ENCODE results near the gene SLC44A2.

The SLC44A2 gene

DNA sequence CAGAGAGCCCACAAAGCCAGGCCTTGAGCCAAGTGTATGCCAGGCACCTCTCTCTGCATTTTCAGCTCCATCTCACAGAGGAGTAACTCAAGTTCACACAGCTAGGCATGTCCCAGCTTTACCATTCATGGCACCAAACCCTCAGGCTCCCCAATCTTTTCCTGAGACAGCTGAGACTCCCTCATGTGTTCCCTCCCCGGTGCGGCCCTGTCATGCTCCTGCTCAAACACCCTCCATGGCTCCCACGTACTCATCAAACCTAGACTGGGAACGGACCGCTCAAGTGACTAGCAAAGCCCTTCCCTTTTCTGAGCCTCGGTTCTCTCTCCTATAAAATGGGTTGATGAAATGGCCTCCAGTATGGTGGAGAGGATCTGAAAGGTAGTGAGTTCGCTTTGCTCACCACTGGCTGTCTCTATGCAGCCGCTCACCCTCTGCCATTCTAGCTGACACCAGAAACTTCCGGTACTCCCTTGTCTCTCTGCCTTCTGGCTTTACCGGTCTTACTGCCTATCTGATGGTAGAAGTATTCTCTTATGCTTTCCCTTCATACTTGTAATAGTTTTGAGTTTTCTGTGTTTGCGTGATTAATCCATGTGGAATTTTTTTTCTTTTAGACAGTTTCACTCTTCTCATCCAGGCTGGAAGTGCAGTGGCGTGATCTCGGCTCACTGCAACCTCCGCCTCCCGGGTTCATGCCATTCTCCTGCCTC lies 7.8 kb upstream of the SLC44A2 start:
- no peak for DNase-seq

DNA sequence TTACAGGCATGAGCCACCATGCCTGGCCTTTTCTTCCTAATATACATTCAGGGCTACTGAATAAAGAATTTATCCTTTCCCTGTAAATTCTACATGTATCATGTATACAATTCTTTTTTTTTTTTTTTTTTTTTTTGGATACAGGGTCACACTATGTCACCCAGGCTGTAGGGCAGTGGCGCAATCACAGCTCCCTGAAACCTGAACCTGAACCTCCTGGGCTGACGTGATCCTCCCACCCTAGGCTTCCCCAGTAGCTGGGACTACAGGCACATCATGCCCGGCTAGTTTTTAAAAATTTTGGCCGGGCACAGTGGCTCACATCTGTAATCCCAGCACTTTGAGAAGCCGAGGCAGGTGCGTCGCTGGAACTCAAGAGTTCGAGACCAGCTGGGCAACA lies 6.5 kb upstream of the SLC44A2 start:
- no peak for DNase-seq

DNA sequence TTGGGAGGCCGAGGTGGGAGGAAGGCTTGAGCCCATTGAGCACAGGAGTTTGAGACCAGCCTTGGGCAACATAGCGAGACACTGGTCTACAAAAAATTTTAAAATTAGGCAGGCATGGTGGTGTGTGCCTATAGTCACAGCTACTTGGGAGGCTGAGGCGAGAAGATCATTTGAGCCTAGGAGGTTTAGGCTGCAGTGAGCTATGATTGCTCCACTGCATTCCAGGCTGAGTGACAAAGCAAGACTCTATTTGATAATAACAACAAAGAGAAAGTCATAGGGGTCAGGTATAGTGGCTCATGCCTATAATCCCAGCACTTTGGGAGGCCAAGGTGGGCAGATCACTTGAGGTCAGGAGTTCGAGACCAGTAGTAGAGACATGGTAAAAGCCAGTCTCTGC lies 4.6 kb upstream of the SLC44A2 start:
- DNase-seq = no peak

DNA sequence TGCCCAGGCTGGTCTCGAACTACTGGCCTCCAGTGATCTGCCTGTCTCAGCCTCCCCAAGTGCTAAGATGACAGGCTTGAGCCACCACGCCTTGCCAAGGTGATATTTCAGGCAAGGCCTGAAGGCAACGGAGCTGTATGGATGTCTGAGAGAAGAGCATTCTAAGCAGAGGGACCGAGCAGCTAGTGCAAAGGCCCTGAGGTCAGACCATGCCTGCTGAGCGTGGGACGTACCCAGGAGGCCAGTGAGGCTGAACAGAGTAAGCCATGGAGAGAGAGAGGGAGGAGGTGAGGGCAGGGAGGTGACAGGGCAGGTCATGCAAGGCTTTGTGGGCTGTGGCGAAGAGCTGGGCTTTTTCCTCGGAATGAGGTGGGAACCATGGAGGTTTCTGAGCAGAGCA lies 3.4 kb upstream of the SLC44A2 start:
- no peak for DNase-seq

DNA sequence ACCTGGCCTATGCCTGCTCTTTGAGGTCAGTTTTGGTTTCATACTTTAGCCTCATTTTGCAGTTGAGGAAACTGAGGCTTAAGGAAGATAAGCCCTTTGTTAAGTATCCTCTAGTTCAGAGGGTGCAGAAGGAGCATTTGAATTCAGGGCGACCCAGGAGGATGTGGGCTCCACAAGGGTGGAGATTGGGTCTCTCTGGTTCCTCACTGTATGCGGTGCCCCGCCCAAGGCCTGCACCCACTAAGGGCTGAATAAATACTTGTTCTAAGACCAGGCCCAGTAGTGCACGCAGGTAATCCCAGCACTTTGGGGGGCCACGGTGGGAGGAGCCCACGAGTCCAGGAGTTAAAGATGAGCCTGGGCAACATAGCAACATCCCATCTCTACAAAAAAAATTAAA lies 768 bp upstream of the SLC44A2 start:
- no peak for DNase-seq

DNA sequence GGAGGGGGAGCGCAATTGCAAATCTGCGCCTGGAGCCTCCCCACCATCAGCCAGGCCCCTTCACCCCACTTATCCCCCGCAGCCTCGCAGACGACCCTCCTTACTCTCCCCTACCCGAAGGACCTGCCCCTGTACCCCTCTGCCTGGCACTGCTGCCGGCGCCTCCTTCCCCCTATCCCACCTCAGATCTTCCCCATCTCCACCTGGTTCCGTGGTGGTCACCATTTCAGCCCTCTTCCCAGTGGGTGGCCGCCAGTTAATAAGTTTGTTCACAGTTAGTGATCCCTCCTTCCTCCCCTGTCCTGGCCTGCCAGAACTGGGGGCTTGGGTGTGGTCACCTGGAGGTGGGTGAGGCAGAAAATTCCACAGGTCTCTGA lies 397 bp downstream of the SLC44A2 start:
- no peak for DNase-seq

DNA sequence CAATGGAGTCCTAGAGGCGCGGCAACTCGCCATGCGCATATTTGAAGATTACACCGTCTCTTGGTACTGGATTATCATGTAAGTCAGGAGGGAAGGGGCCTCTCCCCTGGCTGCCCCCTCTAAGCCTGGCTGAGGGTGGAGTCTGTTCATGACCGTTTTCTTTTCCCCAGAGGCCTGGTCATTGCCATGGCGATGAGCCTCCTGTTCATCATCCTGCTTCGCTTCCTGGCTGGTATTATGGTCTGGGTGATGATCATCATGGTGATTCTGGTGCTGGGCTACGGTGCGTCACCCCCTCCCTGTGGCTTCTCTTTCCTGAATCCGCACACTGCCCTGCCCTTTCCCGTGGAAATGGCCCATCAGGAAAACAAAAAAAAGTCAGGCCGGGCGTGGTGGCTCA lies 6.5 kb downstream of the SLC44A2 start:
- no peak for DNase-seq

DNA sequence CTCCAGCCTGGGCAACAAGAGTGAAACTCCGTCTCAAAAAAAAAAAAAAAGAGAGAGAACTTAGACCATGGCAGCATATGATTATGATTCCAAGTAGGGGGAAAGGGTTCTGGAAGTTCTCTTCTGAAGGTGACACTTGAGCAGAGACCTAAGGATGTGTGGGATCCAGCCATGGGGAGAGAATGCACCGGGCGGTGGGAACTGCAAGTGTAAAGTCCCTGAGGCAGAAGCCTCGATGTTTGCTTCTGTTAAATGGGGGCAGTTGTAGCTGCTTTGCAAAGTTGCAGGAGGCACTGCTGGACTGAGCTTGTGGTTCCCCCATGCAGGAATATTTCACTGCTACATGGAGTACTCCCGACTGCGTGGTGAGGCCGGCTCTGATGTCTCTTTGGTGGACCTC lies 9.1 kb downstream of the SLC44A2 start:
- DNase-seq = no peak

DNA sequence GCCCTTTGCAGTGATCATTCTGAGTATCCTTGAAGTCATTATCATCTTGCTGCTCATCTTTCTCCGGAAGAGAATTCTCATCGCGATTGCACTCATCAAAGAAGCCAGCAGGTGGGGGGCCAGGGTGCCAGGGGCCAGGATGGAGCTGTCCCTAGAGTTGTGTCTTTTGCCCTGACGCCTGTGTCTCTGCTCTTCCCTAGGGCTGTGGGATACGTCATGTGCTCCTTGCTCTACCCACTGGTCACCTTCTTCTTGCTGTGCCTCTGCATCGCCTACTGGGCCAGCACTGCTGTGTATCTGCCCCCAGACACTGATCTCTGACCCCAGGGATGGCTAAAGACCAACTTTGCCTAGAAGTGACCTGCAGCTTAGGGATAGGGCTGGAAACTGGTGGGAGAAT lies 9.6 kb downstream of the SLC44A2 start:
- DNase-seq = no peak

DNA sequence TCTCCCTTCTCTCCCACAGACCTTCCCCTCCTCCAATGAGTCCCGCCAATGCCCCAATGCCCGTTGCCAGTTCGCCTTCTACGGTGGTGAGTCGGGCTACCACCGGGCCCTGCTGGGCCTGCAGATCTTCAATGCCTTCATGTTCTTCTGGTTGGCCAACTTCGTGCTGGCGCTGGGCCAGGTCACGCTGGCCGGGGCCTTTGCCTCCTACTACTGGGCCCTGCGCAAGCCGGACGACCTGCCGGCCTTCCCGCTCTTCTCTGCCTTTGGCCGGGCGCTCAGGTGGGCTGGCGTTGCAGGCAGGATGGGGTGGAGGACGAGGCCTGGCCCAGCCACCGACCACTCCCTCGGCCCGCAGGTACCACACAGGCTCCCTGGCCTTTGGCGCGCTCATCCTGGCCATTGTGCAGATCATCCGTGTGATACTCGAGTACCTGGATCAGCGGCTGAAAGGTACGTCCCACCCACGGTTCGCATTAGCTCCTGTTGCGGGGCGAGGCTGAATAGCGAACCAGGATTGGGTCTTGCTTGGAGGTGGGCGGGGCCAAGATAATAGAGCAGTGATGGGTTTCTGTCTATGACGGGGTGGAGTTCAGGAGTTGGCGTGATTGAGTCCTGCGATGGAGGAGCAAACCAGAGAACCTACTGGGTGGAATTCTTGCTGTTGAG lies 11.1 kb downstream of the SLC44A2 start:
- DNase-seq = no peak

DNA sequence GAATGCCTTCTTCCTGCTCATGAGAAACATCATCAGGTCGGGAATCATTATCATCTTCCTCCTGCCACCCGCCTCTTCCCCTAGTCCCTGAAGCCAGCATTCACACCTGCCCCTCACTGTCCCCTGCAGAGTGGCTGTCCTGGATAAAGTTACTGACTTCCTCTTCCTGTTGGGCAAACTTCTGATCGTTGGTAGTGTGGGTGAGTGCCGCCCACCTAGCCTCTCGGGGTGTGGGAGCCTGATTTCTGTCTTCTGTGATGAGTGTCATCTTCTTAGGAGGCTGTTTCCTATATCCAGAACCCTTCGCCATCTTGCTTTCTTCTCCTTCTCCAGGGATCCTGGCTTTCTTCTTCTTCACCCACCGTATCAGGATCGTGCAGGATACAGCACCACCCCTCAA lies 12.5 kb downstream of the SLC44A2 start:
- DNase-seq = no peak

DNA sequence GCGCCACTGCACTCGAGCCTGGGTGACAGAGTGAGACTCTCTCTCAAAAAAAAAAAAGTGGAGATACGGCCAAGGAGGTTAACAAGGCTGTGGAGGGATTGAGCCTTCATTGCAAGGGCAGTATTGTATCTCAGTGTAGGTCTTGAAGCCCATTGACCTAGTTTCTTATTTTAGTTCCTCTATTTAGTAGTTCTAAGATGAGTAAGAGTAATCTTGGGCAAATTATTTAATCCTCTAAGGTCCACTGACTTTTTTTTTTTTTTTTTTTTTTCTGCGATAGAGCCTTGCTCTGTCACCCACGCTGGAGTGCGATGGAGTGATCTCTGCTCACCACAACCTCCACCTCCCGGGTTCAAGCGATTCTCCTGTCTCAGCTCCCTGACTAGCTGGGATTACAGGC lies 14.5 kb downstream of the SLC44A2 start:
- DNase-seq = no peak

DNA sequence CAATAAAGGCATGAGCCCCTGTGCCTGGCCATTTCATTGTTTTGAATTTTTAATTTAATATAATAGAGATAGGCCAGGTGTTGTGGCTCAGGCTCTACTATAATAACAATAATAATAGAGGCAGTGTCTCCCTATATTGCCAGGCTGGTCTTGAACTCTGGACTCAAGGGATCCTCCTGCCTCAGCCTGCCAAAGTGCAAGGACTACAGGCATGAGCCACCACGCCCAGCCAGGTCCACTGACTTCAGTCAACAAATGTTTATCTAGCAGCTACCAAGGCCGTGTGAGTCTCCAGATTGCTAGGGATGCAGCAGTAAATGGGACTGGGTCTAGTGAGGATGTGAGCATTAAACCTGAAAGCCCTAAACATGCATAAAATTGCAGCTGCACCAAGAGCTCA lies 15.0 kb downstream of the SLC44A2 start:
- DNase-seq = no peak

DNA sequence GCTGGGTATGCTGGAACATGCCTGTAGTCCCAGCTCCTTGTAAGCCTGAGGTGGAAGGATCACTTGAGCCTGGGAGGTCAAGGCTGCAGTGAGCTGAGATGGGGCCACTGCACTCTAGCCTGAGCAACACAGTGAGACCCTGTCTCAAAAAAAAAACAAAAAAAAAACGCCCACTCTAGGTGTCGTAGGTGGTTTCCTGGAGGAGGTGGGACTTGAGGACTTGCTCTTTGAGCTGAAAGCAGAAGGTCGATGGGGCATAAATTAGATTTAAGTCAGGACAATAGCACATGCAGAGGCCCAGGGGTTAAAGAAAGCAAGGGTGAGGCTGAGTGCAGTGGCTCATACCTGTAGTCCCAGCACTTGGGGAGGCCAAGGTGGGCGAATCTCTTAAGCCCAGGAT lies 15.9 kb downstream of the SLC44A2 start:
- DNase-seq = no peak

DNA sequence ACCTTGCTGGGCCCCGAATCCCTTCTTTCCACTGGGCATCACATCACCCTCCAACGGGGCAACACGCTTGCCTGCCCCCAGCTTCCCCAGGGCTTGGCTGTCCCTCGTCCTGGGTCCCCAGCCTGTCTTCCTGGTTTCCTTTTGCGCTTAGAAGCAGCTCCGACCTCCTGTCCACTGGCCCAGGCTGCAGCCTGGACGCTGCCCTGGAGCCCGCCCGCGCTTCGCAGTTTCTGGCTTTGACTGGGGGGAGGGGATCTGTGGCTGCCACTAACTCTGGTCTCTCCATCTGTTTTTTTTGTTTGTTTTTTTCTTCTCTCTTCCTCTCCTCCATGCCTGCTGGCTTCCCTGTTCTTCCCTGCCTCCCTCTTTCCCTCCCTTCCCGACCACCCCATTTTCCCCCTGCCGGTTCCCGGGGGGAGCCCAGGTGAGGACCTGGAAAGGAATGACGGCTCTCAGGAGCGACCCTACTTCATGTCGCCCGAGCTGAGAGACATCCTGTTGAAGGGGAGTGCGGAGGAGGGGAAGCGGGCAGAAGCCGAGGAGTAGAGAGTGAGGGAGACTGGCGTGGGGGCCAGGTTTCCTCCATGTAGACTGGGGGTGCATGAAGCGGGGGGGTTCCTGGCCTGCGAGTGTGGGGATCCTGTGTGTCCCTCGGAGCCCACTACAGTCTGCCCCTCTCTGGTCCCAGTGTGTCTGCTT lies 17.3 kb downstream of the SLC44A2 start:
- no peak for DNase-seq

DNA sequence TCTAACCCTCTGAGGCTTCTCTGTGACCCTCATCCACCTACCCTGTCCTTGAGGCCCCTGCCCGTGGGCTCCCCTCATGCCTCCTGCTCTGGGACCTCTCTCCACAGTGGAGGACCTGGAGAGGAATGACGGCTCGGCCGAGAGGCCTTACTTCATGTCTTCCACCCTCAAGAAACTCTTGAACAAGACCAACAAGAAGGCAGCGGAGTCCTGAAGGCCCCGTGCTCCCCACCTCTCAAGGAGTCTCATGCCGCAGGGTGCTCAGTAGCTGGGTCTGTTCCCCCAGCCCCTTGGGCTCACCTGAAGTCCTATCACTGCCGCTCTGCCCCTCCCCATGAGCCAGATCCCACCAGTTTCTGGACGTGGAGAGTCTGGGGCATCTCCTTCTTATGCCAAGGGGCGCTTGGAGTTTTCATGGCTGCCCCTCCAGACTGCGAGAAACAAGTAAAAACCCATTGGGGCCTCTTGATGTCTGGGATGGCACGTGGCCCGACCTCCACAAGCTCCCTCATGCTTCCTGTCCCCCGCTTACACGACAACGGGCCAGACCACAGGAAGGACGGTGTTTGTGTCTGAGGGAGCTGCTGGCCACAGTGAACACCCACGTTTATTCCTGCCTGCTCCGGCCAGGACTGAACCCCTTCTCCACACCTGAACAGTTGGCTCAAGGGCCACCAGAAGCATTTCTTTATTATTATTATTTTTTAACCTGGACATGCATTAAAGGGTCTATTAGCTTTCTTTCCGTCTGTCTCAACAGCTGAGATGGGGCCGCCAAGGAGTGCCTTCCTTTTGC lies 18.0 kb downstream of the SLC44A2 start:
- DNase-seq = no peak

DNA sequence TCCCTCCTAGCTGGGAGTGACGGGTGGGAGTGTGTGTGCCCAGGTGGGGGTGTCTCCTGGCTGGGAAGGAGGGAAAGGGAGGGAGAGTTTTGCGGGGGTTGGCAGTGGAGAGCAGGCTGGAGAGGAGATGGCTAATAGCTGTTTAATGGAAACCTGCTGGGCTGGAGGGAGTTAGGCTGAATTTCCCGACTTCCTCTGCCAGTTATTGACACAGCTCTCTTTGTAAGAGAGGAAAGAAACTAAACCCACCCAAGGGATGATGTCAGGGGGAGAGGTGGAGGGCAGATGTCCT lies 18.6 kb downstream of the SLC44A2 start:
- DNase-seq = no peak

DNA sequence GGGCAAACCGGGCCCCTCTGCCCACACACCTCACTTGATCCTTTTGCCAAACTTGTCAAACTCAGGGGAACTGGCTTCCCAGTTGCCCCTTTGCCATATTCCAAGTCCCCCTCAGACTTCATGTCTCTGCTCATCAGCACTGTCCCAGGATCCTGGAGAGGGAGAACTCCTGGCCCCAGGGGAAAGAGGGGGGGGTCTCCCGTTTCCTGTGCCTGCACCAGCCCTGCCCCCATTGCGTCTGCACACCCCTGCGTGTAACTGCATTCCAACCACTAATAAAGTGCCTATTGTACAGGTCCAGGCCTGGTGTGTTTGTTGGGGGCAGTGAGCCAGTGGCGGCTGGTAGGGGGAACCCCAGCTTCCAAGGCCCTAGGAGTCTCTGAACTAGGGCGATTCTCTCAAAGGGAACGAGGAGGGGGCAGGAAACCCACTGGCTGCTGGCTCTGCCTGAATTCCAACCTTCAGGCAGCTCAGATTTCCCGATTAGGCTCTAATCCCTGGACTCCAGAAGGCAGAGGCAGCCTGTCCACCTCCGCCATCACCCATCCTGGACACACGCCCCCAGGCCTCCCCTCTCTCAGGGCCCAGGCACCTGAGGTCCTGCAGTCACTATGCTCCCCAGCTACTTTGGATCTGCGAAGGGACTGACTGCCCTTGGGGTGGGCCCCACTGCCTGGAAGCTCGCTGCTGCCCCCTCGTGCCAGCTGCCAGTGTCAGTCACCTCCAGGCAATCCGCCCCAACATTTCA lies 19.1 kb downstream of the SLC44A2 start:
- peak in 1 of 2 experiments; percentile 14 for DNase-seq

DNA sequence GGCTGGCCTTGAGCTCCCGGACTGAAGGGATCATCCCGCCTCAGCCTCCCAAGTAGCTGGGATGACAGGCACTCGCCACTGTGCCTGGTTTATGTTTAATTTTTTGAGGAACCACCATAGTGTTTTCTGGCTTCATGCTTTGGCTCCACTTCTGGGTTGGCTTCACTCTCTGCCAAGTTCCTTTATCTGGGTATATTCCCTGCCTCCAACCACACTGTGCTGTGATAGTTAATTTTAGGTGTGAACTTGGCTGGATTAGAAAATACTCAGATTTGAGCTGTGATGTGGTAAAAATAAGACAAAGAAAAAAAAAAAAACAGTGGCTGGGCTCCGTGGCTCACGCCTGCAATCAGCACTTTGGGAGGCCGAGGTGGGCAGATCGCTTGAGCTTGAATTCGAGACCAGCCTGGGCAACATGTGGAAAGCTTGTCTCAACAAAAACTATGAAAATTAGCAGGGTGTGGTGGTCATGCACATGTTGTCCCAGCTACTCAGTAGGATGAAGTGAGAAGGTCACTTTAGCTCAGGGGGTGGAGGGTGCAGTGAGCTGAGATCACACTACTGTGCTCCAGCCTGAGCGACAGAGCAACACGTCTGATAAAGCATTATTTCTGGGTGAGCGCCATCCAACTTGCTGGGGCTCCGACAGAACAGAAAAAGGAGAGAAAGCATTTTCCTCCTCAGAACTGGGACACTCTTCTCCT lies 21.3 kb downstream of the SLC44A2 start:
- no peak for DNase-seq

DNA sequence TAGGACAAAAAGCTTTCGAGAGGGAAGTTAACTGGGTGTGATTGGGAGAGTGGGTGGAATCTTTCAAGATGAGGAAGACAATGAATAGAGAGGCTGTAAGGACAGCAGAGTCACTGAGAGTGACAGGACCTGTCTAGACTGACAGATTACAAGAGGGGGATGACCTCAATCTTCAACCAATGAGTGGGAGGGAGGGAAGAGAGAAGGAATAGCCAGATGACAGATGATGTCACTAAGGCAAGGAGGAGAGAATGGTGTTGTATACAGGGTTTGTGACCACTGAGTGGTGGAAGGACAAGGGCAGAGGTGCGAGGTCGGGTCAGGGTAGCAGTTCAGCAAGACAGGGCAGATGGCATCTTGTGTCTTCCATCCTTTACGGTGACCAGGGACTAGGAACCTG lies 23.0 kb downstream of the SLC44A2 start:
- no peak for DNase-seq

DNA sequence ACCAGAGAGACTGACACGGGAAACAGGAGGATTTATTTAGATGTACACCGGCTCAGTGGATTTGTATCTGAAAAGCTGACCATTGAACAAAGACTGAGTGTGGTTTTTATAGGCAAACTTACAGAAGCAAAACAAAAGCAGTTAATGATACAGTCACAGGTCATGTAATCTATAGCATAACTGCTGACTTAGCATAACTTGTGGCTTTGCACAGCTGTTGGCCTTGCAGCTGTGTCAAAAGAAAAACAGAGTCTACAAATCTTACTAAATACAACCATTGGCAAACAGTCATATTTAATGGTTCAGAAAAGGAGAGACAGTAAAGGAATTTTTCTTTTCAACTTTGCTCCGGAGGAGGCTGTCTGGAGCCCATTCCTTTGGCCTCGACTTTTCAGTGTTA lies 26.5 kb downstream of the SLC44A2 start:
- DNase-seq = no peak

DNA sequence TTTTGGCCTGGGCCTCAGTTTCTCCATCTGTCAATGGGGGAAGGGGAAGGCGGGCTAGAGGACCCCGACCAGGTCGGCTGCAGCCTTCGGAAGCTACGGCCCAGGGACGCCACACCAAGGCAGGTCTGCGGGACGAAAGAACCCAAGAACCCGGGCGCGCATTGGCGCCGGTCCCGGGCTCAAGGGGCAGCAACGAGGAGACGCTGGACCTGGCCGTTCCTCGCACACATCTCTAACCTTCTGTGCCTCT lies 28.1 kb downstream of the SLC44A2 start:
- no peak for DNase-seq
